Esophagus mucosa (tissue), 1 donor: Measurements from ENCODE around the gene OLFM1. TPM values are rescaled to one million over a fixed set of nuclear protein-coding genes. Genes with fewer than 3 reads are reported as not detected.
"Not testable (repeated sequence)": the region's sequence is repeated elsewhere in the genome, so short reads cannot be mapped to it uniquely, and the experiment has no call there.

Experiments used
- ATAC-seq: fragments of 200-7000 bp; cut with Tn5 transposase; one replicate; pipeline ENCODE4 v1.9.1; 2020
- total RNA-seq: library from RNA; stranded (reverse); gene quantifications from one replicate; pipeline ENCODE4 v1.2.4, GENCODE V29; 2023
- donor health status: DM: yes; HTN: yes; CAD: no.

The OLFM1 gene
- total RNA-seq, 1 donor from 2014 or later: 4.9 TPM

- peak; percentile 44 for ATAC-seq
Observed at GRCh38 chr9:135156525-135157510, 69.3 kb downstream of the OLFM1 start.

- ATAC-seq: no peak
Observed at GRCh38 chr9:135157856-135158563, 70.5 kb downstream of the OLFM1 start.

- ATAC-seq: no peak
Observed at GRCh38 chr9:135158564-135158937, 71.1 kb downstream of the OLFM1 start.

GRCh38 chr9:135159801-135160200, 72.3 kb downstream of the OLFM1 start:
- no peak for ATAC-seq

- ATAC-seq: no peak
Observed at GRCh38 chr9:135160862-135161261, 73.4 kb downstream of the OLFM1 start.

- ATAC-seq: not testable (repeated sequence)
Observed at GRCh38 chr9:135162599-135162998, 75.1 kb downstream of the OLFM1 start.

- no peak for ATAC-seq
Observed at GRCh38 chr9:135163023-135163780, 75.7 kb downstream of the OLFM1 start.

- ATAC-seq: no peak
Observed at GRCh38 chr9:135164036-135164435, 76.6 kb downstream of the OLFM1 start.

- no peak for ATAC-seq
Observed at GRCh38 chr9:135165003-135165711, 77.7 kb downstream of the OLFM1 start.

GRCh38 chr9:135165756-135166519, 78.5 kb downstream of the OLFM1 start:
- no peak for ATAC-seq

GRCh38 chr9:135166565-135166964, 79.1 kb downstream of the OLFM1 start:
- ATAC-seq: no peak

GRCh38 chr9:135167356-135167755, 79.9 kb downstream of the OLFM1 start:
- ATAC-seq: no peak

- ATAC-seq: no peak
Observed at GRCh38 chr9:135167849-135168655, 80.6 kb downstream of the OLFM1 start.

GRCh38 chr9:135169709-135170226, 82.3 kb downstream of the OLFM1 start:
- ATAC-seq: no peak

- ATAC-seq: no peak
Observed at GRCh38 chr9:135170535-135170934, 83.1 kb downstream of the OLFM1 start.

Other genes with a start within 250 kb of the OLFM1 start
- 0.16 TPM for gene FCN2, start 206.9 kb upstream of the OLFM1 start, total RNA-seq
- 0.12 TPM for gene FCN1, start 169.8 kb upstream of the OLFM1 start, total RNA-seq